ENCODE measurements around the gene TSPAN16.
"Not testable (repeated sequence)": the region's sequence is repeated elsewhere in the genome, so short reads cannot be mapped to it uniquely, and the experiment has no call there.

Gene TSPAN16

GRCh38 chr19:11296264-11296663, 304 bp downstream of the TSPAN16 start:
- DNase-seq (ENCODE audit: low spot score), result no peak
- TF ChIP-seq CTCF (IDR thresholded peaks at IDR 0.05; ENCODE audit: extremely low read depth, missing control alignments), result no peak

GRCh38 chr19:11299946-11300810, 4.2 kb downstream of the TSPAN16 start:
- TF ChIP-seq CTCF (IDR thresholded peaks at IDR 0.05; ENCODE audit: extremely low read depth, missing control alignments), result no peak
- no peak for DNase-seq (ENCODE audit: low spot score)

- DNase-seq (ENCODE audit: low spot score), result no peak
- TF ChIP-seq CTCF (IDR thresholded peaks at IDR 0.05; ENCODE audit: extremely low read depth, missing control alignments), result no peak
Measured at GRCh38 chr19:11300811-11301120, 4.8 kb downstream of the TSPAN16 start.

GRCh38 chr19:11304936-11305335, 9.0 kb downstream of the TSPAN16 start:
- no peak for DNase-seq (ENCODE audit: low spot score)
- TF ChIP-seq CTCF (IDR thresholded peaks at IDR 0.05; ENCODE audit: extremely low read depth, missing control alignments), result no peak

GRCh38 chr19:11306337-11306736, 10.4 kb downstream of the TSPAN16 start:
- TF ChIP-seq CTCF (IDR thresholded peaks at IDR 0.05; ENCODE audit: extremely low read depth, missing control alignments), result no peak
- DNase-seq (ENCODE audit: low spot score), result no peak

GRCh38 chr19:11320278-11320995, 24.5 kb downstream of the TSPAN16 start:
- not testable (repeated sequence) for DNase-seq (ENCODE audit: low spot score)

GRCh38 chr19:11321191-11322126, 25.5 kb downstream of the TSPAN16 start:
- no peak for TF ChIP-seq CTCF (IDR thresholded peaks at IDR 0.05; ENCODE audit: extremely low read depth, missing control alignments)
- DNase-seq (ENCODE audit: low spot score), result no peak

All from GM20000 (cell line).